ENCODE data around the gene HIPK2.

GRCh38 chr7:139522830-139523198 lies 255.0 kb downstream of the HIPK2 start:
- TF ChIP-seq EZH2 (IDR thresholded peaks at IDR 0.05; ENCODE audit: borderline replicate concordance, low read depth, low read length, severe bottlenecking) (no peak), CTCF (IDR thresholded peaks at IDR 0.05; ENCODE audit: borderline replicate concordance, extremely low read depth, low read length, poor library complexity, severe bottlenecking) (no peak)

Measured in DND-41 (cell line).